Daoy (cell line): Measurements from ENCODE around the gene ADGRL2. TPM values are rescaled to one million over a fixed set of nuclear protein-coding genes. Genes with fewer than 3 reads are reported as not detected.

Experiments
- DNase-seq: peaks from one replicate; pipeline ENCODE4 v3.0.0-alpha.2; 2015; ENCODE audit warnings: low read depth
- total RNA-seq: library from RNA; depleted of rRNA; stranded (reverse); fragments of >200 nt; shearing (Covaris generic); gene quantifications from 2 replicates; pipeline ENCODE4 v1.2.3, GENCODE V29; 2014

The ADGRL2 gene
- total RNA-seq, 1 experiment from 2014 or later: 18.0 TPM

- DNase-seq: no peak
These were observed 5.0 kb downstream of the ADGRL2 start for GRCh38 chr1:81805537-81806431.

- no peak for DNase-seq
These were observed 5.7 kb downstream of the ADGRL2 start for GRCh38 chr1:81806432-81806770.

- peak; percentile 12 for DNase-seq
These were observed 8.0 kb downstream of the ADGRL2 start for GRCh38 chr1:81808760-81809159.

- no peak for DNase-seq
These were observed 9.1 kb downstream of the ADGRL2 start for GRCh38 chr1:81809808-81810207.

- DNase-seq: no peak
These were observed 11.1 kb downstream of the ADGRL2 start for GRCh38 chr1:81811757-81812371.

- DNase-seq: no peak
These were observed 12.0 kb downstream of the ADGRL2 start for GRCh38 chr1:81812712-81813111.

- DNase-seq: no peak
These were observed 13.0 kb downstream of the ADGRL2 start for GRCh38 chr1:81813691-81814090.

GRCh38 chr1:81819613-81820012 is 18.9 kb downstream of the ADGRL2 start:
- no peak for DNase-seq

GRCh38 chr1:81820765-81821164 is 20.0 kb downstream of the ADGRL2 start:
- DNase-seq: no peak

- DNase-seq: no peak
These were observed 22.3 kb downstream of the ADGRL2 start for GRCh38 chr1:81823082-81823481.

GRCh38 chr1:81824759-81825158 is 24.0 kb downstream of the ADGRL2 start:
- no peak for DNase-seq

- no peak for DNase-seq
These were observed 27.2 kb downstream of the ADGRL2 start for GRCh38 chr1:81827942-81828341.

- DNase-seq: peak; percentile 82
These were observed 31.8 kb downstream of the ADGRL2 start for GRCh38 chr1:81832573-81832972.

- no peak for DNase-seq
These were observed 33.0 kb downstream of the ADGRL2 start for GRCh38 chr1:81833722-81834121.

GRCh38 chr1:81834268-81834667 is 33.5 kb downstream of the ADGRL2 start:
- DNase-seq: no peak

- peak; percentile 45 for DNase-seq
These were observed 34.4 kb downstream of the ADGRL2 start for GRCh38 chr1:81834921-81835698.

GRCh38 chr1:81836007-81836626 is 35.4 kb downstream of the ADGRL2 start:
- DNase-seq: no peak

GRCh38 chr1:81838600-81839218 is 38.0 kb downstream of the ADGRL2 start:
- no peak for DNase-seq

GRCh38 chr1:81840805-81841204 is 40.1 kb downstream of the ADGRL2 start:
- DNase-seq: no peak

- DNase-seq: no peak
These were observed 41.1 kb downstream of the ADGRL2 start for GRCh38 chr1:81841795-81842194.

- no peak for DNase-seq
These were observed 43.7 kb downstream of the ADGRL2 start for GRCh38 chr1:81844477-81844876.

GRCh38 chr1:81846630-81847029 is 45.9 kb downstream of the ADGRL2 start:
- no peak for DNase-seq
